ENCODE results near the gene EFNA5. TPM values are rescaled to one million over a fixed set of nuclear protein-coding genes. Genes with fewer than 3 reads are reported as not detected.

The EFNA5 gene
- total RNA-seq (1 to 10 TPM; 1.1 to 5.4 (median 3.6) TPM), polyA plus RNA-seq (1 to 10 TPM in 1 of 3 donors, under 1 TPM in 2; 0.32 to 2.8 (median 0.52) TPM)
- long read RNA-seq, donor 1, result 0 reads
- long read RNA-seq, donor 2, result 0 reads

DNA sequence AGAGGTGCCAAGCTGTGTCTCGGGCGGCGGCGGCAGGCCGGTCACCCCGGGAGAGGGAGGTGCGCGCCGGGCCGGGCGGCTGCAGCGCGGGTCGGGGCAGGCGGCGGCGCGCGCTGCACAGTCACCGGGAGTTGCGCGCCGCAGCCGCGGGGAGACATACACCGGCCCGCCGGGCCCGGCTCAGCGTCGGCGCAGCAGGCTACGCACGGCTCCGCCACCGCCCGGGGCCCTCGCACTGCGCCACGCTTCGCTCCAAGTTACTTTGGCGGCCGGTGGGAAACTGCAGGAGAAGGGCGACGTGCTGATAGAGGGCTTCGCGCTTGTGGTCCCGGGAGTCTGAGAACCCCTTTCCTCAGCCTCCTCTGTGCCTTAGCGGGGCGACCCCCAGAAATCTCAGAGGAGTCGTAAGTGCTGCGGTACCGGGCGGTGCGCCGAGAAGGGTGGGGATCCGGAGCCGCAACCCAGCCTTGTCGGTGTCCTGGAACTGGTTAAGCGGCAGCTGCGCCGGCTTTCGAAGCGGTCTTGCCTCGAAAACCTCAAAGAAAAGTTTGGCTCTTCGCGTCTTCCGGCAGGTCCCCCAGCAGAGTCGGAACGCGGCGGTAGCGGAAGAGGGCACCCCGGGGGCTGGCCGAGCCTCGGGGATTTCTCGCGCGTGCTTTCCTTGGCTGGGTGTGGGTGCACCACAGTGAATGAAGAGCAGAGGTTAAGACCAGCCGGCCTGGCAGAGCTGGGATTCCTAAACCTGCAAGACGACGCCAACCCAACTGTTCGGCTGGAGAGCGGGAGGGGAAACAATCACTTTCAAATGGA lies at the start of gene EFNA5:
EFNA5 (minus strand) TSS at position 6 of the 810 bp plus-strand sequence.
- peak; percentile 40 to 68 (median 61) for ATAC-seq
- intact Hi-C loops (cut with DNase I), result loop anchor here in 1 of 2 donors (5.0 to 10.0 kb wide), 3 partner anchors 96 to 1406 kb away; no protein-coding TSS in a partner anchor
- Histone ChIP-seq H3K27ac (no peak within 1 kb of the TSS), H3K27me3 (ENCODE audit: insufficient read depth in 3 of 3, low read length in 2 of 3) (peaks cover 0 to 38% (median 7%) of the 10 kb centered on the region in 3 donors), H3K36me3 (ENCODE audit: insufficient read depth in 1 of 2, low read depth in 1 of 2) (no peaks in the 10 kb centered on the region), H3K4me3 (peak within 1 kb of the TSS; percentile 71), H3K4me1 (peaks cover 11% of the 10 kb centered on the region), H3K9me3 (no peaks in the 10 kb centered on the region)
- 0 to 1% (median 0%) methylated on average over 44 to 84 of the region's 84 CpGs for WGBS, 3 donors
- TF ChIP-seq, protein P1, sequence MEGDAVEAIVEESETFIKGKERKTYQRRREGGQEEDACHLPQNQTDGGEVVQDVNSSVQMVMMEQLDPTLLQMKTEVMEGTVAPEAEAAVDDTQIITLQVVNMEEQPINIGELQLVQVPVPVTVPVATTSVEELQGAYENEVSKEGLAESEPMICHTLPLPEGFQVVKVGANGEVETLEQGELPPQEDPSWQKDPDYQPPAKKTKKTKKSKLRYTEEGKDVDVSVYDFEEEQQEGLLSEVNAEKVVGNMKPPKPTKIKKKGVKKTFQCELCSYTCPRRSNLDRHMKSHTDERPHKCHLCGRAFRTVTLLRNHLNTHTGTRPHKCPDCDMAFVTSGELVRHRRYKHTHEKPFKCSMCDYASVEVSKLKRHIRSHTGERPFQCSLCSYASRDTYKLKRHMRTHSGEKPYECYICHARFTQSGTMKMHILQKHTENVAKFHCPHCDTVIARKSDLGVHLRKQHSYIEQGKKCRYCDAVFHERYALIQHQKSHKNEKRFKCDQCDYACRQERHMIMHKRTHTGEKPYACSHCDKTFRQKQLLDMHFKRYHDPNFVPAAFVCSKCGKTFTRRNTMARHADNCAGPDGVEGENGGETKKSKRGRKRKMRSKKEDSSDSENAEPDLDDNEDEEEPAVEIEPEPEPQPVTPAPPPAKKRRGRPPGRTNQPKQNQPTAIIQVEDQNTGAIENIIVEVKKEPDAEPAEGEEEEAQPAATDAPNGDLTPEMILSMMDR (IDR thresholded peaks at IDR 0.05), result no peak
- DNase-seq, result peak; percentile 37 to 57

DNA sequence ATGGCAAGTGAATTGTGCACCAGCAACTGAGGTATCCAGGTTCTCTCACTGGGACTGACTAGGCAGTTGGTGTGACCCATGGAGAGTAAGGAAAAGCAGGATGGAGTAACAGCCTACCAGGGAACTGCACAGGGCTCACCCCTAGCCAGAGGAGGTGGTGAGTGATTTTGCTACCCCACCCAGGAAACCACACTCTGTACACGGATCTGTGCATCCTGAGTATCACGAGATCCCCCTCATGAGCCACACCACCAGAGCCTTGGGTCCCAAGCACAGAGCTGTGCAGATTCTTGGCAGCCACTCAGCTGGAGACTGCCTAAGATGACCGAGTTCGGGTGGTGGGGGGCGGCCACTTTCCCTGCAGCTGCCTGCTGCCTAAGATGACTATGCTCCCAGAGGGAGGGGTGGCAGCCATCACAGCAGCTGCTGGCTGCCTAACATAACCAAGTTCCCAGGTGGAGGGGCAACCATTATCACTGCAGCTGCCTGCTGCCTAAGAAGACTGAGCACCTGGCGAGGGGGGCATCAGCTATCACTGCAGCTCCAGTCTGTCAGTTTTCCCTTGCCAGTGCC lies 48.4 kb upstream of the EFNA5 start:
- WGBS, 3 donors, result 42 to 55% (median 55%) methylated on average over 6 of the region's 6 CpGs
- peaks cover 20% of the 10 kb centered on the region for H3K9me3 ChIP-seq
- TF ChIP-seq, protein P1 (IDR thresholded peaks at IDR 0.05), result no peak
- H3K27me3 ChIP-seq (ENCODE audit: insufficient read depth in 3 of 3, low read length in 2 of 3), result no peaks in the 10 kb centered on the region
- H3K36me3 ChIP-seq (ENCODE audit: insufficient read depth in 1 of 2, low read depth in 1 of 2), result no peaks in the 10 kb centered on the region
- no peak overlapping the region for H3K4me3 ChIP-seq
- ATAC-seq (no peak), DNase-seq (no peak)
- H3K27ac ChIP-seq, result no peak overlapping the region
- no peaks in the 10 kb centered on the region for H3K4me1 ChIP-seq
- intact Hi-C loops (cut with DNase I), result no loop called here

DNA sequence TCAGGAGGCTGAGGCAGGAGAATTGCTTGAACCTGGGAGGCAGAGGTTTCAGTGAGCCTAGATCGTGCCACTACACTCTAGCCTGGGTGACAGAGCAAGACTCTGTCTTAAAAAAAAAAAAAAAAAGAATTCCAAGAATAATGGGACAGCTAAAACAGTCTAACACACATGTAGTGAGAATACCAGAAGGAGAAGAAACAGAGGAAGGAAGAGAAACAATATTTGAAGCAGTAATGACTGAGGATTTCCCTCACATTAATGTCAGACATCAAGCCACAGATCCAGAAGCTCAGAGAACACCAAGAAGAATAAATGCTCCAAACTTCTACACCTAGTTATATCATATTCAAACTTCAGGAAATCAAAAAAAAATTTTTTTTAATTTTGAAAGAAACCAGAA lies 47.1 kb upstream of the EFNA5 start:
- ATAC-seq (no peak), DNase-seq (no peak)
- H3K9me3 ChIP-seq, result peaks cover 20% of the 10 kb centered on the region
- H3K36me3 ChIP-seq (ENCODE audit: insufficient read depth in 1 of 2, low read depth in 1 of 2), result no peaks in the 10 kb centered on the region
- no peaks in the 10 kb centered on the region for H3K27me3 ChIP-seq (ENCODE audit: insufficient read depth in 3 of 3, low read length in 2 of 3)
- intact Hi-C loops (cut with DNase I), result no loop called here
- H3K4me3 ChIP-seq, result no peak overlapping the region
- no peak overlapping the region for H3K27ac ChIP-seq
- TF ChIP-seq, protein P1 (IDR thresholded peaks at IDR 0.05), result no peak
- WGBS, 3 donors, result 74 to 90% (median 78%) methylated on average over 1 of the region's 1 CpG
- no peaks in the 10 kb centered on the region for H3K4me1 ChIP-seq

DNA sequence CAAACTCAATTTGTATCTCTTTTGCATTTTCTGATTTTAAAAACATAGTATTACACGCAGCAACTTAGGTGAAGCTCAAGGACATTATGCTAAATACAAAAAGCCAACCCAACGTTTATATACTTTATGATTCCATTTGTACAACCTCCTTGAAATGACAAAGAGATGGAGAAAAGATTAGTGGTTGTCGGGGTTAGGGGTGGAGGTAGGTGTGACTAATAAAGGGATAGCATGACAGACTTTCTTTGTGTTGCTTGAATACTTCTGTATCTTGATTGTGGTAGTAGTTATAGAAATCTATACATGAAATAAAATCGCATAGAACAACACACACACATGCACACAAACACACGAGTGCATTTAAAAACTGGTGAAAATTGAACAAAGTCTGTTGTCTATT lies 42.5 kb upstream of the EFNA5 start:
- intact Hi-C loops (cut with DNase I), result no loop called here
- H3K4me1 ChIP-seq, result no peaks in the 10 kb centered on the region
- no peak overlapping the region for H3K4me3 ChIP-seq
- H3K36me3 ChIP-seq (ENCODE audit: insufficient read depth in 1 of 2, low read depth in 1 of 2), result no peaks in the 10 kb centered on the region
- peaks cover 8% of the 10 kb centered on the region for H3K9me3 ChIP-seq
- H3K27ac ChIP-seq, result no peak overlapping the region
- no peak for DNase-seq
- WGBS, 3 donors, result 62 to 64% (median 63%) methylated on average over 5 of the region's 5 CpGs
- no peaks in the 10 kb centered on the region for H3K27me3 ChIP-seq (ENCODE audit: insufficient read depth in 3 of 3, low read length in 2 of 3)
- TF ChIP-seq, protein P1 (IDR thresholded peaks at IDR 0.05), result no peak
- ATAC-seq, result no peak

Data from psoas muscle (tissue), 8 donors.